ENCODE data around the gene XRCC3. TPM values are rescaled to one million over a fixed set of nuclear protein-coding genes. Genes with fewer than 3 reads are reported as not detected.

Gene XRCC3
- total and polyA plus RNA-seq, 2 of the 8 experiments (the other 6 are each of a cell fraction or from before 2014, with no cell fraction given): 36.9 to 41.8 TPM

- TF ChIP-seq CHD7 (IDR thresholded peaks at IDR 0.05; ENCODE audit: insufficient replicate concordance, low read length): no peak
- TF ChIP-seq PHF8 (conservative IDR thresholded peaks at IDR 0.05; ENCODE audit: low read depth, low read length): no peak
Observed at GRCh38 chr14:103735022-103735421, 19.8 kb upstream of the XRCC3 start (continued).

Measured in H1 (cell line).